Measurements from ENCODE around the gene RANGRF.

RANGRF gene

GRCh38 chr17:8294814-8295316 is 6.4 kb downstream of the RANGRF start:
- no peak for DNase-seq (ENCODE audit: low read depth)
- no peak for TF ChIP-seq CTCF (IDR thresholded peaks at IDR 0.05; ENCODE audit: insufficient read depth, low read depth, low read length, missing control alignments)
- H3K4me3 ChIP-seq (ENCODE audit: low read length) = peak overlapping the region; percentile 59

GRCh38 chr17:8300226-8300625 is 11.8 kb downstream of the RANGRF start:
- H3K4me3 ChIP-seq (ENCODE audit: low read length) = no peak overlapping the region
- no peak for TF ChIP-seq CTCF (IDR thresholded peaks at IDR 0.05; ENCODE audit: insufficient read depth, low read depth, low read length, missing control alignments)
- DNase-seq (ENCODE audit: low read depth) = no peak

DNA sequence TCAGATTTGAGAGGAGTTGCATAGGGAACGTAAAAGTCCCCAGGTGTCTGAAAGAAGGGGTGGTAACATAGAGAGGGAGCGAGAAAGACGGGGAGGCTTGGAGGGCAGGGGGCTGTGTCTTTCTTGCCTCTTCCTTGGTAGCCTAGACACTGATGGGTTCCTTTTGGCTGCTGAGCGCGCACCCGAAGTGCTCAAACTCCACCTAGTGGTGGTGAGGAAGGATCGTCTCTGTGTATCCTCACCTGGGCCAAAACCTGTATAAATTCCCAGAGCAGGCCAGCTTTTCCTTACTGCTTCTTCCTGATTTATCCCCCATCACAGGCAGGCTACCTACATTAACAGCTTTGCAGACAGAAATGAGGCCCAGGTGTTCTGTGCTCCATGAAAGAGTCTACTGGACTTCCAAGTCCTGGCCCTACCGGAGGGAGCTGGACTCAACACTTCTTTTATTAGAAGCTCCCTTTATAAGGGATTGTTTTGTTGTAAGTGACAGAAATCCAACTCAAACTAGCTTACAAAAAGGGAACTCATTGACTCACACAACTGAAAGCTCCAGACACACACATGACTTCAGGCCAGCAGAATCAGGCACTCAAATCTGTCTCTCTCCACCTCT is 12.3 kb downstream of the RANGRF start:
- peak; percentile 92 for TF ChIP-seq CTCF (IDR thresholded peaks at IDR 0.05; ENCODE audit: insufficient read depth, low read depth, low read length, missing control alignments)
- DNase-seq (ENCODE audit: low read depth) = peak; percentile 74
- no peak overlapping the region for H3K4me3 ChIP-seq (ENCODE audit: low read length)

DNA sequence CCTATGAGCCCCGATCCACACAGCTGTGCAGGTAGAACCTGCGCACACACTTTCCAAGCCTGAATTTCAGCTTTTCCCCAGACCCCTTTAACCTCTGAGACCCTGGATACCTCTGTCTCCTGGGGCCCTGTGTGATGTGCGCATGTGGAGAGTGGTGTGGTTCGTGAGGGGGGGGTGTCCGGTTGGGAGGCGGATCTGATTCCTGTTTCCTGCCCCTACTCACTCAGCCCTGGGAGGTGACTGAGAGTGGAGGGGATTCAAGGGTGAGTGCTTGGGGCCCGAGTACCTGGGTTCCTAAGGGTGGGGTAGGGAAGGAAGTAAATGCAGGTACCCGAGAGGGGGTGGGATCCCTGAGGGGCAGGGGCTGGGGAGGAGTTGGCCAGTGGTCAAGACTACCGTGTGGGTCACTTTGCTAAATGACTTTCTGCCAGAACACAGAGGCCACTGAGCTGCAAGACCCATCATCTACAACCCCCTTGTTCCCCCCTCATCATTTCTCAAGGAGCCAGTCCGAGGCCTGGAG is 22.2 kb downstream of the RANGRF start:
- TF ChIP-seq CTCF (IDR thresholded peaks at IDR 0.05; ENCODE audit: insufficient read depth, low read depth, low read length, missing control alignments) = no peak
- H3K4me3 ChIP-seq (ENCODE audit: low read length) = no peak overlapping the region
- DNase-seq (ENCODE audit: low read depth) = no peak

DNA sequence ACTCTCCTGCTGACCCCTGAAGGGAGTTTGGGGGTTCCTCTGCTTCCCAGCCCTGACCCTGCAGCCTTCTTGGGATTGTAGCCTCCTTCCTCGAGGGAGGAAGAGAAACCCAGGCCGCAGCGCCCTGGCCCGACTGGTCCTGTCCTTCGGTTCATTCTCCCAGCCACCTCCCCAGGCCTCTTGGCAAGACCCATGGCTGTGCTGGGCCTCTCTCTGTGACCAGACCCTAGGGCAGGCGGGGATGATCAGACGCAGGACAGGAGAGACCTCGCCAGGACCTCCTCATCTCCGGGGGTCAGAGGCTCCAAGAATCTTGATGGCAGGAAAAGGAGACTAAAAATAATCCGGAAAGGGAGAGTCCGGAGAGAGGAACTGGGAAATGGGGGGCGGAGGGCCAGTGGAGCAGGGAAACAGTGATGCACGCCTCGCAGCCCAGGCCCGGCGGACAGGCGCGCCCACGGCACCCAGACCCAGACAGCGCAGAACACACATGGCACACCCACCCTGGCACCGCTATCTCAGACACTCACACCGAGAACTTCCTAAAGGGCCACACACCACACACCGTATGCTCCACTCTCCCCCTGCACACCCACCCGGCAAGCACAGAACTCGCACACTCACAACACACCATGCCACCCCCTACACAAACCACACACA is 22.8 kb downstream of the RANGRF start:
- TF ChIP-seq CTCF (IDR thresholded peaks at IDR 0.05; ENCODE audit: insufficient read depth, low read depth, low read length, missing control alignments) = no peak
- DNase-seq (ENCODE audit: low read depth) = no peak
- H3K4me3 ChIP-seq (ENCODE audit: low read length) = no peak overlapping the region

DNA sequence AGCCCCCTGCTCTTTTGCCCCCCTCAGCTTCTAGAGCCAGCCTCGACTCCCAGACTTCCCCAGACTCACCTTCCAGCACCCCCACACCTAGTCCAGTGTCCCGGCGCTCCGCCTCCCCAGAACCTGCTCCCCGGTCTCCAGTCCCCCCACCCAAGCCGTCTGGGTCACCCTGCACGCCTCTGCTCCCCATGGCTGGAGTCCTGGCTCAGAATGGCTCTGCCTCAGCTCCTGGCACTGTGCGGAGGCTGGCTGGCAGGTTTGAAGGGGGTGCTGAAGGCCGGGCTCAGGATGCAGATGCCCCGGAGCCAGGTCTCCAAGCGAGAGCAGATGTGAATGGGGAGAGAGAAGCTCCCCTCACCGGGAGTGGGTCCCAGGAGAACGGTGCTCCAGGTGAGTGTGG is 23.8 kb downstream of the RANGRF start:
- no peak for TF ChIP-seq CTCF (IDR thresholded peaks at IDR 0.05; ENCODE audit: insufficient read depth, low read depth, low read length, missing control alignments)
- no peak overlapping the region for H3K4me3 ChIP-seq (ENCODE audit: low read length)
- no peak for DNase-seq (ENCODE audit: low read depth)
